ENCODE results near the gene HDGFL3.

The HDGFL3 gene

GRCh38 chr15:83132861-83133523 is 74.6 kb downstream of the HDGFL3 start:
- no peak for TF ChIP-seq CTCF (IDR thresholded peaks at IDR 0.05; ENCODE audit: borderline replicate concordance, insufficient read depth, low read depth, low read length)
- H3K4me3 ChIP-seq (ENCODE audit: low read depth, low read length): no peak overlapping the region

- TF ChIP-seq CTCF (IDR thresholded peaks at IDR 0.05; ENCODE audit: borderline replicate concordance, insufficient read depth, low read depth, low read length): no peak
- H3K4me3 ChIP-seq (ENCODE audit: low read depth, low read length): no peak overlapping the region
These were observed 77.8 kb downstream of the HDGFL3 start for GRCh38 chr15:83129791-83130190.

GRCh38 chr15:83127547-83128150 is 80.0 kb downstream of the HDGFL3 start:
- no peak for TF ChIP-seq CTCF (IDR thresholded peaks at IDR 0.05; ENCODE audit: borderline replicate concordance, insufficient read depth, low read depth, low read length)
- no peak overlapping the region for H3K4me3 ChIP-seq (ENCODE audit: low read depth, low read length)

- no peak for TF ChIP-seq CTCF (IDR thresholded peaks at IDR 0.05; ENCODE audit: borderline replicate concordance, insufficient read depth, low read depth, low read length)
These were observed 84.1 kb downstream of the HDGFL3 start for GRCh38 chr15:83123529-83123928.

GRCh38 chr15:83119968-83120581 is 87.5 kb downstream of the HDGFL3 start:
- H3K4me3 ChIP-seq (ENCODE audit: low read depth, low read length): no peak overlapping the region
- TF ChIP-seq CTCF (IDR thresholded peaks at IDR 0.05; ENCODE audit: borderline replicate concordance, insufficient read depth, low read depth, low read length): no peak

More at GRCh38 chr15:83123529-83123928, 84.1 kb downstream of the HDGFL3 start:
- H3K4me3 ChIP-seq (ENCODE audit: low read depth, low read length): no peak overlapping the region

- TF ChIP-seq CTCF (IDR thresholded peaks at IDR 0.05; ENCODE audit: borderline replicate concordance, insufficient read depth, low read depth, low read length): no peak
- H3K4me3 ChIP-seq (ENCODE audit: low read depth, low read length): no peak overlapping the region
These were observed 88.7 kb downstream of the HDGFL3 start for GRCh38 chr15:83118968-83119367.

Measured in GM12875 (cell line).